T-helper 2 cell treated with Interferon-gamma antibody and Interleukin-4, amounts not matched to agents 5 μg/mL and 100 μg/mL, for 36 hours (primary cell): ENCODE data around the gene FAM210A.

Source experiments
- DNase-seq: peaks from one replicate; pipeline ENCODE4 v3.0.0; 2021; ENCODE audit warnings: low spot score
- H3K27ac Mint-ChIP-seq: one replicate; pipeline ENCODE4 v1.8.0; 2021; ENCODE audit warnings: mild to moderate bottlenecking, mixed read lengths
- H3K27me3 Mint-ChIP-seq: one replicate; pipeline ENCODE4 v1.8.0; 2021; ENCODE audit warnings: low read depth, mixed read lengths
- H3K36me3 Mint-ChIP-seq: one replicate; pipeline ENCODE4 v1.8.0; 2021; ENCODE audit warnings: low read depth, mixed read lengths
- H3K4me1 Mint-ChIP-seq: one replicate; pipeline ENCODE4 v1.8.0; 2021; ENCODE audit warnings: low read depth, mixed read lengths
- H3K4me3 Mint-ChIP-seq: one replicate; pipeline ENCODE4 v1.8.0; 2022; ENCODE audit warnings: mild to moderate bottlenecking, moderate library complexity, mixed read lengths
- H3K9me3 Mint-ChIP-seq: one replicate; pipeline ENCODE4 v1.8.0; 2021; ENCODE audit warnings: mixed read lengths

The FAM210A gene

GRCh38 chr18:13617826-13618515 is 108.4 kb downstream of the FAM210A start:
- Mint-ChIP-seq H3K9me3 (no peaks in the 10 kb centered on the region), H3K27ac (no peak overlapping the region), H3K4me1 (peaks cover 46% of the 10 kb centered on the region), H3K27me3 (no peaks in the 10 kb centered on the region), H3K36me3 (peaks cover 4% of the 10 kb centered on the region), H3K4me3 (no peak overlapping the region)
- DNase-seq = no peak

- no peak for DNase-seq
- Mint-ChIP-seq H3K27me3 (no peaks in the 10 kb centered on the region), H3K27ac (peak overlapping the region; percentile 93), H3K4me3 (peak overlapping the region; percentile 84), H3K4me1 (peaks cover 57% of the 10 kb centered on the region), H3K9me3 (no peaks in the 10 kb centered on the region), H3K36me3 (peaks cover 3% of the 10 kb centered on the region)
Measured at GRCh38 chr18:13616525-13617035, 109.8 kb downstream of the FAM210A start.

- Mint-ChIP-seq H3K4me3 (peak overlapping the region; percentile 84), H3K27me3 (no peaks in the 10 kb centered on the region), H3K27ac (peak overlapping the region; percentile 93), H3K36me3 (no peaks in the 10 kb centered on the region), H3K9me3 (no peaks in the 10 kb centered on the region), H3K4me1 (peaks cover 62% of the 10 kb centered on the region)
- DNase-seq = no peak
Measured at GRCh38 chr18:13616041-13616440, 110.3 kb downstream of the FAM210A start.

- Mint-ChIP-seq H3K36me3 (no peaks in the 10 kb centered on the region), H3K4me1 (peaks cover 65% of the 10 kb centered on the region), H3K4me3 (peak overlapping the region; percentile 84), H3K27ac (peak overlapping the region; percentile 93), H3K9me3 (no peaks in the 10 kb centered on the region), H3K27me3 (no peaks in the 10 kb centered on the region)
- no peak for DNase-seq
Measured at GRCh38 chr18:13615432-13615861, 110.9 kb downstream of the FAM210A start.

GRCh38 chr18:13614641-13615288 is 111.6 kb downstream of the FAM210A start:
- no peak for DNase-seq
- no peaks in the 10 kb centered on the region for H3K9me3 Mint-ChIP-seq
- peak overlapping the region; percentile 84 for H3K4me3 Mint-ChIP-seq
- H3K27me3 Mint-ChIP-seq = no peaks in the 10 kb centered on the region
- H3K4me1 Mint-ChIP-seq = peaks cover 65% of the 10 kb centered on the region
- peak overlapping the region; percentile 93 for H3K27ac Mint-ChIP-seq
- no peaks in the 10 kb centered on the region for H3K36me3 Mint-ChIP-seq

GRCh38 chr18:13613591-13614501 is 112.5 kb downstream of the FAM210A start:
- Mint-ChIP-seq H3K9me3 (no peaks in the 10 kb centered on the region), H3K27me3 (no peaks in the 10 kb centered on the region), H3K4me3 (peak overlapping the region; percentile 84), H3K36me3 (peaks cover 1% of the 10 kb centered on the region), H3K27ac (peak overlapping the region; percentile 93), H3K4me1 (peaks cover 72% of the 10 kb centered on the region)
- no peak for DNase-seq
